ENCODE measurements around the gene GBP5.

DNA sequence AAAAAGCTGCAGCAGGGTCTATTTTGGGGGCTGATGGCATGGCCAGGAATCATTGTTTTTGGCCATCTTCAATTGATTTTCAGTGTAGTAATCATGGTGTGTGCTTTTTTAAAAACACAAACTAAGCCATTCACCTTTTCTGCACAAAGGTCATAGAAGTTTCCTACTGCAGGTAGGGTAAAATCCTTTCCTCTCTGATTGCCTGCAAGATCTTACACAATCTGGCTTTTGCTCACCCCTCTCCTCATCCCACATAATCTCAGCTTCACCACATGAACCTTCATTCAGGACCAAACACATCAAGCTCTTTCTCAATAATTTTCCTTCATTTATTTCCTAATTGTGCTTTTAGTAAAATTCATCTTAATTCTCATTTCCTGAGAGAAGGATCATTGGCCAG is 38.3 kb upstream of the GBP5 start:
- TF ChIP-seq, protein P1, sequence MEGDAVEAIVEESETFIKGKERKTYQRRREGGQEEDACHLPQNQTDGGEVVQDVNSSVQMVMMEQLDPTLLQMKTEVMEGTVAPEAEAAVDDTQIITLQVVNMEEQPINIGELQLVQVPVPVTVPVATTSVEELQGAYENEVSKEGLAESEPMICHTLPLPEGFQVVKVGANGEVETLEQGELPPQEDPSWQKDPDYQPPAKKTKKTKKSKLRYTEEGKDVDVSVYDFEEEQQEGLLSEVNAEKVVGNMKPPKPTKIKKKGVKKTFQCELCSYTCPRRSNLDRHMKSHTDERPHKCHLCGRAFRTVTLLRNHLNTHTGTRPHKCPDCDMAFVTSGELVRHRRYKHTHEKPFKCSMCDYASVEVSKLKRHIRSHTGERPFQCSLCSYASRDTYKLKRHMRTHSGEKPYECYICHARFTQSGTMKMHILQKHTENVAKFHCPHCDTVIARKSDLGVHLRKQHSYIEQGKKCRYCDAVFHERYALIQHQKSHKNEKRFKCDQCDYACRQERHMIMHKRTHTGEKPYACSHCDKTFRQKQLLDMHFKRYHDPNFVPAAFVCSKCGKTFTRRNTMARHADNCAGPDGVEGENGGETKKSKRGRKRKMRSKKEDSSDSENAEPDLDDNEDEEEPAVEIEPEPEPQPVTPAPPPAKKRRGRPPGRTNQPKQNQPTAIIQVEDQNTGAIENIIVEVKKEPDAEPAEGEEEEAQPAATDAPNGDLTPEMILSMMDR (IDR thresholded peaks at IDR 0.05), result no peak
- no peak for TF ChIP-seq EP300 (IDR thresholded peaks at IDR 0.05)
